Colonic mucosa (tissue), 4 donors: Measurements from ENCODE around the gene FOXF2. TPM values are rescaled to one million over a fixed set of nuclear protein-coding genes. Genes with fewer than 3 reads are reported as not detected.

Experiments
- DNase-seq: peaks from one replicate; pipeline ENCODE4 v3.0.0-alpha.2; 2020
- H3K27ac ChIP-seq: fragments of 200-600 bp; one replicate; pipeline ENCODE4 v1.8.0; 2021
- H3K27me3 ChIP-seq: fragments of 200-600 bp; one replicate; pipeline ENCODE4 v1.8.0; 2021
- H3K36me3 ChIP-seq: fragments of 200-600 bp; one replicate; pipeline ENCODE4 v1.8.0; 2021
- H3K4me1 ChIP-seq: fragments of 200-600 bp; one replicate; pipeline ENCODE4 v1.8.0; 2021; ENCODE audit warnings: mild to moderate bottlenecking
- H3K4me3 ChIP-seq: fragments of 200-600 bp; one replicate; pipeline ENCODE4 v1.8.0; 2021
- H3K9ac ChIP-seq, 2 donors: one replicate each; pipeline ENCODE4 v1.7.0; 2013; ENCODE audit warnings: control low read depth in 2 of 2, low read depth in 2 of 2, low read length in 2 of 2
- H3K9me3 ChIP-seq: fragments of 200-600 bp; one replicate; pipeline ENCODE4 v1.8.0; 2021
- intact Hi-C: fragments of 100-400 bp; cut with DNase I; formaldehyde crosslinking; loops from one replicate; pipeline ENCODE4 v1.14.1; 2022
- total RNA-seq, 2 donors: library from RNA; stranded (reverse); fragmentation: NEBNext Ultra II Directional in 1 of 2; extraction: Animal tissue kit (Norgen Biotek cat#: 25700) in 1 of 2; gene quantifications; one replicate each; pipeline ENCODE4 v1.2.1, GENCODE V29; 2021
- TF ChIP-seq, protein P1 (sequence below): fragments of 200-600 bp; IDR thresholded peaks from one replicate; pipeline ENCODE4 v1.8.0; 2022; ENCODE audit warnings: antibody characterized with exemption, mild to moderate bottlenecking
- donor health status: healthy.
- donor health status: DM: no; HTN: no; CAD: no.
- donor health status: DM: no; HTN: no; CAD: no.

FOXF2 gene
- total RNA-seq, 2 donors from 2014 or later, result 4.2 to 8.4 TPM

- no peak for DNase-seq
- no peaks in the 10 kb centered on the region for H3K27me3 ChIP-seq
- no peak overlapping the region for H3K9ac ChIP-seq
- H3K27ac ChIP-seq, result no peak overlapping the region
- no peaks in the 10 kb centered on the region for H3K9me3 ChIP-seq
- no peaks in the 10 kb centered on the region for H3K4me1 ChIP-seq
- no peaks in the 10 kb centered on the region for H3K36me3 ChIP-seq
- intact Hi-C loops, result no loop called here
- no peak overlapping the region for H3K4me3 ChIP-seq
- TF ChIP-seq, protein P1, sequence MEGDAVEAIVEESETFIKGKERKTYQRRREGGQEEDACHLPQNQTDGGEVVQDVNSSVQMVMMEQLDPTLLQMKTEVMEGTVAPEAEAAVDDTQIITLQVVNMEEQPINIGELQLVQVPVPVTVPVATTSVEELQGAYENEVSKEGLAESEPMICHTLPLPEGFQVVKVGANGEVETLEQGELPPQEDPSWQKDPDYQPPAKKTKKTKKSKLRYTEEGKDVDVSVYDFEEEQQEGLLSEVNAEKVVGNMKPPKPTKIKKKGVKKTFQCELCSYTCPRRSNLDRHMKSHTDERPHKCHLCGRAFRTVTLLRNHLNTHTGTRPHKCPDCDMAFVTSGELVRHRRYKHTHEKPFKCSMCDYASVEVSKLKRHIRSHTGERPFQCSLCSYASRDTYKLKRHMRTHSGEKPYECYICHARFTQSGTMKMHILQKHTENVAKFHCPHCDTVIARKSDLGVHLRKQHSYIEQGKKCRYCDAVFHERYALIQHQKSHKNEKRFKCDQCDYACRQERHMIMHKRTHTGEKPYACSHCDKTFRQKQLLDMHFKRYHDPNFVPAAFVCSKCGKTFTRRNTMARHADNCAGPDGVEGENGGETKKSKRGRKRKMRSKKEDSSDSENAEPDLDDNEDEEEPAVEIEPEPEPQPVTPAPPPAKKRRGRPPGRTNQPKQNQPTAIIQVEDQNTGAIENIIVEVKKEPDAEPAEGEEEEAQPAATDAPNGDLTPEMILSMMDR, result no peak
Measured at GRCh38 chr6:1409774-1410465, 20.5 kb downstream of the FOXF2 start.

GRCh38 chr6:1412901-1413300, 23.5 kb downstream of the FOXF2 start:
- intact Hi-C loops, result no loop called here
- Histone ChIP-seq H3K27me3 (no peaks in the 10 kb centered on the region), H3K27ac (no peak overlapping the region), H3K9ac (no peak overlapping the region), H3K9me3 (no peaks in the 10 kb centered on the region), H3K4me1 (no peaks in the 10 kb centered on the region), H3K4me3 (no peak overlapping the region), H3K36me3 (no peaks in the 10 kb centered on the region)
- no peak for DNase-seq
- TF ChIP-seq, protein P1, result no peak

DNA sequence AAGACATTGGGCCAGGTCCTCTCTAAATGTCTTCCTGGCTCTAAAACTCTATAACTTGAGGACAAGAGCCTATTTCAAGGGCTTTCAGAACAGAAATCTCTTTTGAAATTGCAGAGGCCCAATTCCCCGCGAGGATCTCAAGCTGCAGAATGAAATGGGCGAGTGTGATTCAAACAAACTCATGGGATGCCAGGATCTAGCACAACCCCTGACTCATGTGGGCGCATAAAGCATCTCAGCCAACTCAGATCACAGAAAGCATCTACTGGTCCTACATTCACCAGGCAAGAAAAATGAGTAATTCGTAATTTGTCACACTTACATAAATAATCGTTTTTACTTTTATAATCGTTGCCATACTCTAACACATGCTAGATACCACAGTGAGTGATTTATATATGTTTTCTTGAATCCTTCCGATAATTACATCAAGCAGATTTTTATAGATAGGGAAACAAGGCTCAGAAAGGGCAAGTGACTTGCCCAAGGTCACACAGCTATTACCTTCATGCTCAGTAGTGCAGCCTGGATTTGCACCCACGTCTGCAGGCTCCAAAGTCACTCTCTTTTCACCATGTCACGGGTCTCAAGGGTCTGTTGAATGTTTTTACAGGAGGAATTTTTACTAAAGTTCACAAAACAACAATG, 26.2 kb downstream of the FOXF2 start:
- no peaks in the 10 kb centered on the region for H3K36me3 ChIP-seq
- no peaks in the 10 kb centered on the region for H3K9me3 ChIP-seq
- no peak overlapping the region for H3K27ac ChIP-seq
- H3K4me3 ChIP-seq, result no peak overlapping the region
- intact Hi-C loops, result no loop called here
- H3K27me3 ChIP-seq, result no peaks in the 10 kb centered on the region
- no peaks in the 10 kb centered on the region for H3K4me1 ChIP-seq
- no peak overlapping the region for H3K9ac ChIP-seq
- no peak for DNase-seq
- TF ChIP-seq, protein P1, result no peak

DNA sequence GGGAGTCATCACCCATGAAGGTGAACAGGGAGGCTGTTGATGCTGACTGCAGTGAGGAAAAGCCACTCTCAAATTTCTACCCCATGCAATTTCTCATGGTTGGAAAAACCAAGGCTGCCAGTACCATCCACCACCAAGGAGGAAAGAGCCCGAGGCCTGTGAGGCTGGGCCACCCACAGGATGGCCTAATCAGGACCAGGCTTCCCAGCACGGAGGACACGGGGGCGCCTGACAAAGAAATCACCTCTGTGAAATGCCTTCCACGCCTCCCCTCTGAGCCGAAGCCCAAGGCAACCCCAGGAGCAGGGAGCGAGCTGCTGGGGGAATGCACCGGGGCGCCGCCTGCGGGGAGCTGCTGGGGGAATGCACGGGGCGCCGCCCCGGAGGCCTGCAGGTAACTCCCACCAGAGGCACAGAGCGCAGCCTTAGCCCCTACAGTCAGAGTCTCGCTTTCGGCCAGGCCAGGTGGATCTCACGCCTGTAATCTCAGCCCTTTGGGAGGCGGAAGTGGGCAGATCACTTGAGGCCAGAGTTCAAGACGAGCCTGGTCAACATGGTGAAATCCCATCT, 26.9 kb downstream of the FOXF2 start:
- H3K9ac ChIP-seq, result no peak overlapping the region
- TF ChIP-seq, protein P1, result no peak
- no peak overlapping the region for H3K4me3 ChIP-seq
- H3K27ac ChIP-seq, result no peak overlapping the region
- no peaks in the 10 kb centered on the region for H3K27me3 ChIP-seq
- no peaks in the 10 kb centered on the region for H3K4me1 ChIP-seq
- no peaks in the 10 kb centered on the region for H3K9me3 ChIP-seq
- intact Hi-C loops, result no loop called here
- H3K36me3 ChIP-seq, result no peaks in the 10 kb centered on the region
- DNase-seq, result no peak

GRCh38 chr6:1416820-1417219, 27.4 kb downstream of the FOXF2 start:
- H3K27me3 ChIP-seq, result no peaks in the 10 kb centered on the region
- no peaks in the 10 kb centered on the region for H3K36me3 ChIP-seq
- no peak for DNase-seq
- H3K4me3 ChIP-seq, result no peak overlapping the region
- H3K4me1 ChIP-seq, result no peaks in the 10 kb centered on the region
- TF ChIP-seq, protein P1, result no peak
- H3K9me3 ChIP-seq, result no peaks in the 10 kb centered on the region
- intact Hi-C loops, result no loop called here
- no peak overlapping the region for H3K27ac ChIP-seq
- H3K9ac ChIP-seq, result no peak overlapping the region
